22Rv1 (cell line): ENCODE data around the gene TRERF1.

ENCODE experiments used
- H3K27ac ChIP-seq: fragments of 450-650 bp; 2 replicates; pipeline ENCODE4 v1.5.1; 2017
- ZFX ChIP-seq: fragments of 450-650 bp; IDR thresholded peaks from 2 replicates; pipeline ENCODE4 v1.6.1; 2017; ENCODE audit warnings: antibody characterized with exemption, borderline replicate concordance
- TF ChIP-seq, protein P1 (sequence below): fragments of 450-650 bp; IDR thresholded peaks from 2 replicates; pipeline ENCODE4 v1.5.1; 2017; ENCODE audit warnings: mild to moderate bottlenecking

TRERF1 gene

DNA sequence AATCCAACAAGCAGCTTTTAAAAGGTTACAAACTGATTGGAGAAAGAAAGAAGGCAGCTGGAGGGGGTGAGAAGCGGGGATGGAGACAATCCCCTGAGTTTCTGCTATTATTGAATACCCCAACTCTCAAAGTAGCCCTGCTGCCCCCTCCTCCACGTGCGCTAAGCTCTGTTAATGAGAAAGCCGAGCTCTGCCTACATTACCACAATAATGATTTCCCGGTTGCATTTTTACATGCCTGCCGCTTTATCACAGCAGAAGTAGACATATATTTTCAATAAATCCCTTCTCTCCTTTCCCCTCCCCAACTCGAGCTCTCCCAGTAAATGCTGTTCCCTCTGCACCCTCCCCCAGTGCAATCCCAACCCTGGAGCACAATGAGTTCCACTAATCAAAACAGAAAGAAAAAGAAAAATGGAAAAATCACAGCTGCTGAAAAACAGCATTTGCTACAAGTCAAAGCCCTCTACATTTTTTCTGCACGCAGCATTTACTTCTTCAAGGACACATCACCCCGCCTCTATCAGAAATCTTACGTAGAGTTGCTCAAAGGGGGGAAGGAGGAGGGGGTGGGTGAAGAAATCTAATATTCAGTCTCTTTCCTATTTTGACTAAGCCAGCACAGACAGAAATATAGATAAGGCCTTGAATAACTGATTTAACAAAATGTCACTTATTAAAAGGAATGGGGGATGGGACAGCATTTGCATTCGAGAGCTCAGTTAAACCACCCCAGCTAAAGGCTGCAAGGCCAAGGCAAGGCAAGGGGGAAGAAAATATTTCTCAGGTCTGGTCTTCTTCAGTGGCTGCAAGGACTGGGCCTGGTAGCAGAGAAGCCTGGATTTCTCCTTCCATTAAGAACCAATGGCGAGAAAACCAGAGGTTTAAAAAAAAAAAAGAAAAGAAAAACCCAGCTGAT lies 10.7 kb downstream of the TRERF1 start:
- no peak overlapping the region for H3K27ac ChIP-seq

DNA sequence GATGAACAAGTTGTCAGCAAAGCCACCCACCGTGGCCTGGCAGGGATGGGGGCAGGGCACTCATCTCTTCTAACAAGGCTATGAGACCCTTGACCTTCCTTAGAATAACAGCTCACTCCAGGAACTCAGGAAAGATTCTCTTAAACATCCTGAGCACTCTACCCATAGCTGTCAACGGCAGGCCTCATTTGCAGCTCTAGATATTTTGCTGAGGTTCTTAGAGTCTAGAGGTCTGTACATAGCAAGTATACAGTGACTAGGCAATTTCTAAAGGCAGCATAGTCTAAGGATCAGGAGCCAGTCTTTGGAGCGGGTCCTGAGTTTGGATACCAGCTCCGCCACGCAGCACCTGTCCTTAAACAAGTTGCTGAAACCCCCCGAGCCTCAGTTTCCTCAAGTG lies 11.7 kb downstream of the TRERF1 start:
- no peak for TF ChIP-seq ZFX
- TF ChIP-seq, protein P1, sequence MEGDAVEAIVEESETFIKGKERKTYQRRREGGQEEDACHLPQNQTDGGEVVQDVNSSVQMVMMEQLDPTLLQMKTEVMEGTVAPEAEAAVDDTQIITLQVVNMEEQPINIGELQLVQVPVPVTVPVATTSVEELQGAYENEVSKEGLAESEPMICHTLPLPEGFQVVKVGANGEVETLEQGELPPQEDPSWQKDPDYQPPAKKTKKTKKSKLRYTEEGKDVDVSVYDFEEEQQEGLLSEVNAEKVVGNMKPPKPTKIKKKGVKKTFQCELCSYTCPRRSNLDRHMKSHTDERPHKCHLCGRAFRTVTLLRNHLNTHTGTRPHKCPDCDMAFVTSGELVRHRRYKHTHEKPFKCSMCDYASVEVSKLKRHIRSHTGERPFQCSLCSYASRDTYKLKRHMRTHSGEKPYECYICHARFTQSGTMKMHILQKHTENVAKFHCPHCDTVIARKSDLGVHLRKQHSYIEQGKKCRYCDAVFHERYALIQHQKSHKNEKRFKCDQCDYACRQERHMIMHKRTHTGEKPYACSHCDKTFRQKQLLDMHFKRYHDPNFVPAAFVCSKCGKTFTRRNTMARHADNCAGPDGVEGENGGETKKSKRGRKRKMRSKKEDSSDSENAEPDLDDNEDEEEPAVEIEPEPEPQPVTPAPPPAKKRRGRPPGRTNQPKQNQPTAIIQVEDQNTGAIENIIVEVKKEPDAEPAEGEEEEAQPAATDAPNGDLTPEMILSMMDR, result no peak
- no peak overlapping the region for H3K27ac ChIP-seq

More for the DNA sequence above, 10.7 kb downstream of the TRERF1 start:
- no peak for TF ChIP-seq ZFX
- TF ChIP-seq, protein P1, result no peak

DNA sequence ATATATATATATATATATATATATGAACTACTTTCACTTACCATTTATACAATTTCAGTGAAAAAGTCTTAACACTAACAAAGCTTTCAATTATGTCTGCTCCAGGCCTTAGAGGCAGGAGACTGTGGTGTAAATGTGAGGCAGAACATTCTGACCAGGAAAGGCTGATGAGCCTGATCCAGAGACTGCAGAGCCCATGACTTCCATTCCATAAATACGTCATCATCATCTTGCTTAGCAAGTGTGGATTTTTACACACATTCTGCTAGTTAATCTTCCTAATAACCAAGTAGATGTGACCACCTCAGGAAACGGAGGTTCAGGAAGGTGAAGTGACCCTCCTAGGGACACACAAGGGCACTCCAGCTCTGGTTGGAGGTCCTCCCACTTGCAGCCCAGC lies 14.9 kb downstream of the TRERF1 start:
- no peak overlapping the region for H3K27ac ChIP-seq
- TF ChIP-seq, protein P1, result no peak
- TF ChIP-seq ZFX, result no peak

DNA sequence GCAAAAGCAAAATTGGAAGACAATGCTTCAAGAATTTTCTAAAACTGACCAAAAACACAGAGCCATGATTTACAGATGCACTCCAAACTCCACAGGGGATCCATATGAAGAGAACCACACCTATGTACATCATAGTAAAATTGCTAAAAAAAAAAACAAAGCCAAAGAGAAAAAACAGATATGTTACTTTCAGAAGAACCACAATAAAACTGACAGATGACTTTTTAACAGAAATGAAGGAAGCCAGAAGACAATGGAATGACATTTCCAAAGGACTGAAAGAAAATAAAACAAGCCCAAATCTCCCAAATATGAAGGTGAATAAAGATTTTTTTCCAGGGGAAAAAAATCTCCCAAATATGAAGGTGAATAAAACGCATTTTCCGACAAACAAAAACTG lies 17.5 kb downstream of the TRERF1 start:
- H3K27ac ChIP-seq, result no peak overlapping the region
- TF ChIP-seq, protein P1, result no peak
- TF ChIP-seq ZFX, result no peak

DNA sequence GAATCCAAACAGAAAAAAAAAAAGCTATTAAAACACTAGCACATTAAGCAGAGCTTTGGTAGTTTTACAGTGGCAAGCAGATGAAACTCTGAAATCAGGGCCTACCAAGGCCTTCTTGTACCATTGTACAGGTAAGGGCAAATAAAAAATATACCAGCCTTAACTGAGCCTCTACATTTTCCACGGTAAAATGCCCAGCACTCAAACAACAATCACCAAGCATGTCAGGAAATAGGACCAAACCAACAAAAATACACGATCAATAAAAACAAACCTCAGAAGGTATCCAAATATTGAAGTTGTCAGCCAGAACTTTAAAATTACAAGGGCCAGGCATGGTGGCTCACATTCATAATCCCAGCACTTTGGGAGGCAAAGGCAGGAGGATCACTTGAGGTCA lies 18.3 kb downstream of the TRERF1 start:
- TF ChIP-seq ZFX, result no peak
- TF ChIP-seq, protein P1, result no peak
- H3K27ac ChIP-seq, result no peak overlapping the region

DNA sequence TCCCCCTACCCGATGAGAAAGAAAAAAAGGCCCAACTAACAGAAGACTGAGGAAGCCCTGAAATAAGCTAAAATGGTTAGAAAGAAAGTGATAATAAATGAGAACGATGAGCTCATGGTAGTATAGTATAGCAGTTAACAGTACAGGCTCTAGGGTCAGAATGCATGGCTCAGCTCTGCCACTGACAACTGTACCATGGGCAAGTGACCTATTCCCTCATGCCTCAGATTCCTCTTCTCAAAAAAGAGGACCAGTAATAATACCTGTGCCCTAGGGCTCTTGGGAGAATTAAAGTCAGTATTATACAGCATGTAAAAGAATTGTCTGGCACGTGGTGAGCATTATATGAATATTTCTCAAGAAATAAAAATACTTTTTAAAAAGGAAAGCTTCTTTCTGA lies 19.8 kb downstream of the TRERF1 start:
- no peak overlapping the region for H3K27ac ChIP-seq
- TF ChIP-seq, protein P1, result no peak
- TF ChIP-seq ZFX, result no peak

DNA sequence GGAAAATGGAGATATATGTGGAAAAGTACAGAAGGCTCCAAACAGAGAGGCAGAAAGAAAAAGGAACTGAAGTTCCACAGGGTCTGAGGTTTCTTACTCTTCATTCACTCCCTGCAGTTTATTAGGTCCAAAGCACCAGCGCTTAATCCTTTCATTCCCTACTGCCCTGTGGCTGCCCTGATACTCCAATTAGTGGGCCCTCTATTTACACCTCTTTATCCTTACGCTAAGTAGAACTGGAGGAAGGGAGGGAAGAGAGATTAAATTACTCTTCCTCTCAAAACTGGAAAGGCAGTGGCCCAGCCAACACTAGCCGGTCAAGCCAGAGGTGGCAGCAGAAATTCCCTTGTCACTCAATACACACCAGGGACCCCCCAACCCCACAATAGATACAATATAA lies 20.4 kb downstream of the TRERF1 start:
- no peak overlapping the region for H3K27ac ChIP-seq
- TF ChIP-seq, protein P1, result no peak
- TF ChIP-seq ZFX, result no peak
